ENCODE data around the gene HS6ST1.

HS6ST1 gene

GRCh38 chr2:128292599-128293425 lies 25.9 kb downstream of the HS6ST1 start:
- Histone ChIP-seq H3K27ac (no peak overlapping the region), H3K36me3 (replicated peaks) (no peaks in the 10 kb centered on the region), H3K4me3 (ENCODE audit: low read depth, low read length) (no peak overlapping the region), H3K27me3 (replicated peaks) (no peaks in the 10 kb centered on the region)
- TF ChIP-seq CTCF (IDR thresholded peaks at IDR 0.05; ENCODE audit: low read depth, low read length, missing control alignments) = no peak
- no peak for DNase-seq
- in situ Hi-C loops (cut with HindIII; ENCODE audit: low pct_ligation_motif_present, low sequenced_read_pairs) = no loop called here

DNA sequence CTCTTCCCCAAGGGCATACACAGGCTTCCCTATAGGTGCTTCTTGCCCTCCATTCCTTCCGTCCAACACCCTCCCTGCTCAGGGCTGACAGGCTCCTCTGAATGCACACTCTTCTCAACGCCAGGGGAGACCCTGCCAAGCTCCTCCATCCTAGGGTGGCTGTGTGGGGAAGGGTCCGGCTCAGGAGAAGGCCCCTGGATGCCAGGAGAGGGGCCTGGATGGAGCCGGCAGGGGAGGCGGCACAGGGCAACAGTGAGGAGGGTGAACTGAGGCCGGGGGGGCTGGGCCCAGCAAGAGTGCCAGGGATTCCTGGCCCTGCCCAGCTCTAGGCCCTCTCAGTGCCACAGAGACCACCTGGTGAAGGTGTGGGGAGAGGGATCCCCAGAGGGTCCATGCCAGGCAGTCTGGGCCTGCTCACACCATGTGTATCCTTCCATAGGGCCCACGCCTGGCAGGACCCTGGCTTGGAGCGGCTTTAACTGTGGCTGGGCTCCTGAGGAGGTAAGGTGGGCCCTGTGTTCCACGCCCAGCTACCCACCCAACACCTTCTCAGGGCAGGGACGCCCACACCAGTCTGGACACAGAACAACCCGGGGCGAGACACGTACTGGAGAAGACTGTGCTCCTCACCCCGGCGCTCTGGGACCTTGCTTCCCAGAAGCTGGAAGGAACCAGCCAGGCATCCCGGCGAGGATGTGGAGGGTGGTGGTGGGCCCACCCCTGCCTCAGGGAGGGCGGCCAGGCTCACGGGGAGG lies 26.6 kb downstream of the HS6ST1 start:
- H3K4me3 ChIP-seq (ENCODE audit: low read depth, low read length) = no peak overlapping the region
- no peaks in the 10 kb centered on the region for H3K36me3 ChIP-seq (replicated peaks)
- no peak overlapping the region for H3K27ac ChIP-seq
- DNase-seq = no peak
- no peaks in the 10 kb centered on the region for H3K27me3 ChIP-seq (replicated peaks)
- no peak for TF ChIP-seq CTCF (IDR thresholded peaks at IDR 0.05; ENCODE audit: low read depth, low read length, missing control alignments)
- in situ Hi-C loops (cut with HindIII; ENCODE audit: low pct_ligation_motif_present, low sequenced_read_pairs) = no loop called here

- in situ Hi-C loops (cut with HindIII; ENCODE audit: low pct_ligation_motif_present, low sequenced_read_pairs) = no loop called here
- no peaks in the 10 kb centered on the region for H3K36me3 ChIP-seq (replicated peaks)
- no peak overlapping the region for H3K27ac ChIP-seq
These were observed 27.4 kb downstream of the HS6ST1 start for GRCh38 chr2:128291161-128291843.

GRCh38 chr2:128290356-128290755 lies 28.3 kb downstream of the HS6ST1 start:
- H3K27ac ChIP-seq = no peak overlapping the region
- TF ChIP-seq CTCF (IDR thresholded peaks at IDR 0.05; ENCODE audit: low read depth, low read length, missing control alignments) = no peak
- no peak overlapping the region for H3K4me3 ChIP-seq (ENCODE audit: low read depth, low read length)
- DNase-seq = no peak
- no peaks in the 10 kb centered on the region for H3K36me3 ChIP-seq (replicated peaks)
- H3K27me3 ChIP-seq (replicated peaks) = no peaks in the 10 kb centered on the region
- in situ Hi-C loops (cut with HindIII; ENCODE audit: low pct_ligation_motif_present, low sequenced_read_pairs) = no loop called here

More at GRCh38 chr2:128291161-128291843, 27.4 kb downstream of the HS6ST1 start:
- DNase-seq = no peak
- Histone ChIP-seq H3K27me3 (replicated peaks) (no peaks in the 10 kb centered on the region), H3K4me3 (ENCODE audit: low read depth, low read length) (no peak overlapping the region)
- no peak for TF ChIP-seq CTCF (IDR thresholded peaks at IDR 0.05; ENCODE audit: low read depth, low read length, missing control alignments)

- in situ Hi-C loops (cut with HindIII; ENCODE audit: low pct_ligation_motif_present, low sequenced_read_pairs) = no loop called here
- no peaks in the 10 kb centered on the region for H3K36me3 ChIP-seq (replicated peaks)
- DNase-seq = no peak
- H3K27ac ChIP-seq = no peak overlapping the region
- TF ChIP-seq CTCF (IDR thresholded peaks at IDR 0.05; ENCODE audit: low read depth, low read length, missing control alignments) = no peak
- H3K27me3 ChIP-seq (replicated peaks) = no peaks in the 10 kb centered on the region
- no peak overlapping the region for H3K4me3 ChIP-seq (ENCODE audit: low read depth, low read length)
These were observed 29.2 kb downstream of the HS6ST1 start for GRCh38 chr2:128289439-128289838.
